ENCODE measurements around the gene CD7.

DNA sequence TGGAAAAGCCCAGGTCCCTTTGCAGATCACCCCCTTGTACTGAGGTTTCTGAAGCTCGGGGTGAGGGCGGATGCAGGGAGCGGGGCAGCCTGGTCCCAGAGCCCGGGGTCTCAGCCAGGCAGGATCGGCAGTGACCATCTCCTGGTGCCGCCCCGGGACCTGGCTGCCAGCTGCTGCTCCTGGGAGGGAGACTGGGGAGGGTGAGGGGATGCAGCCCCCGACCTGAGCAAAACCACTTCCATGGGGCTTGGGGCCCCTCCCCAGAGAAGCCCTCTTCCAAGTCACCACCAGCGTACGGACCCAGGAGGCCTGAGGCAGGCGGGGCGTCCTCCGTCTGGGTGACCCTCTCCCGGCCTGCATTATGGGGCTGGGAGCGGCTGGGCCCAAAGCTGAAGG, 14.8 kb downstream of the CD7 start:
- TF ChIP-seq, protein P1, sequence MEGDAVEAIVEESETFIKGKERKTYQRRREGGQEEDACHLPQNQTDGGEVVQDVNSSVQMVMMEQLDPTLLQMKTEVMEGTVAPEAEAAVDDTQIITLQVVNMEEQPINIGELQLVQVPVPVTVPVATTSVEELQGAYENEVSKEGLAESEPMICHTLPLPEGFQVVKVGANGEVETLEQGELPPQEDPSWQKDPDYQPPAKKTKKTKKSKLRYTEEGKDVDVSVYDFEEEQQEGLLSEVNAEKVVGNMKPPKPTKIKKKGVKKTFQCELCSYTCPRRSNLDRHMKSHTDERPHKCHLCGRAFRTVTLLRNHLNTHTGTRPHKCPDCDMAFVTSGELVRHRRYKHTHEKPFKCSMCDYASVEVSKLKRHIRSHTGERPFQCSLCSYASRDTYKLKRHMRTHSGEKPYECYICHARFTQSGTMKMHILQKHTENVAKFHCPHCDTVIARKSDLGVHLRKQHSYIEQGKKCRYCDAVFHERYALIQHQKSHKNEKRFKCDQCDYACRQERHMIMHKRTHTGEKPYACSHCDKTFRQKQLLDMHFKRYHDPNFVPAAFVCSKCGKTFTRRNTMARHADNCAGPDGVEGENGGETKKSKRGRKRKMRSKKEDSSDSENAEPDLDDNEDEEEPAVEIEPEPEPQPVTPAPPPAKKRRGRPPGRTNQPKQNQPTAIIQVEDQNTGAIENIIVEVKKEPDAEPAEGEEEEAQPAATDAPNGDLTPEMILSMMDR (IDR thresholded peaks at IDR 0.05) = no peak
- no peak for TF ChIP-seq POLR2A (IDR thresholded peaks at IDR 0.05)

Measured in vagina (tissue), 2 donors.